ENCODE measurements around the gene TRRAP. TPM values are rescaled to one million over a fixed set of nuclear protein-coding genes. Genes with fewer than 3 reads are reported as not detected.

TRRAP gene
- total and polyA plus RNA-seq, 4 donors, result 4.3 to 22.7 (median 10.1) TPM

GRCh38 chr7:98868450-98868849 lies 9.9 kb upstream of the TRRAP start:
- Histone ChIP-seq H3K27me3 (ENCODE audit: control insufficient read depth in 4 of 4, insufficient read depth in 4 of 4, low read length in 3 of 4) (peaks cover 0 to 7% (median 1%) of the 10 kb centered on the region in 4 donors), H3K36me3 (ENCODE audit: control insufficient read depth in 4 of 4, insufficient read depth in 3 of 4, low read depth in 1 of 4, low read length in 3 of 4) (no peaks in the 10 kb centered on the region), H3K9me3 (ENCODE audit: control insufficient read depth in 4 of 4, low read length in 3 of 4) (no peaks in the 10 kb centered on the region), H3K4me3 (ENCODE audit: low read depth in 1 of 3, low read length in 3 of 3) (no peak overlapping the region), H3K4me1 (ENCODE audit: control insufficient read depth in 4 of 4, insufficient read depth in 4 of 4, low read length in 3 of 4) (peaks cover 0 to 8% (median 2%) of the 10 kb centered on the region in 4 donors), H3K9ac (ENCODE audit: low read depth in 1 of 2, low read length in 2 of 2) (no peak overlapping the region), H3K27ac (ENCODE audit: low read depth in 1 of 2, low read length in 2 of 2) (no peak overlapping the region)
- TF ChIP-seq NR2F2 (IDR thresholded peaks at IDR 0.05), result no peak
- no peak for TF ChIP-seq FOXA2 (IDR thresholded peaks at IDR 0.05)
- DNase-seq (ENCODE audit: low spot score), result no peak
- WGBS, result 77% methylated on average over 2 of the region's 2 CpGs

GRCh38 chr7:98869027-98869596 lies 9.2 kb upstream of the TRRAP start:
- no peaks in the 10 kb centered on the region for H3K9me3 ChIP-seq (ENCODE audit: control insufficient read depth in 4 of 4, low read length in 3 of 4)
- no peak for TF ChIP-seq RAD21 (IDR thresholded peaks at IDR 0.05)
- TF ChIP-seq CTCF (IDR thresholded peaks at IDR 0.05; ENCODE audit: low read depth, low read length, missing input control), result no peak
- TF ChIP-seq ZBTB33 (IDR thresholded peaks at IDR 0.05), result no peak
- no peak for TF ChIP-seq REST (IDR thresholded peaks at IDR 0.05)
- TF ChIP-seq HNF4G (IDR thresholded peaks at IDR 0.05), result no peak
- TF ChIP-seq GABPA (IDR thresholded peaks at IDR 0.05 in 1 of 2, conservative IDR thresholded peaks at IDR 0.05 in 1 of 2), result no peak
- TF ChIP-seq SP1 (IDR thresholded peaks at IDR 0.05), result no peak
- TF ChIP-seq JUND (IDR thresholded peaks at IDR 0.05), result no peak
- no peak for TF ChIP-seq FOXA2 (IDR thresholded peaks at IDR 0.05)
- no peak for TF ChIP-seq FOXA1 (IDR thresholded peaks at IDR 0.05)
- no peak for TF ChIP-seq TAF1 (conservative IDR thresholded peaks at IDR 0.05)
- no peak for TF ChIP-seq ATF3 (IDR thresholded peaks at IDR 0.05)
- TF ChIP-seq EGR1 (IDR thresholded peaks at IDR 0.05; ENCODE audit: low read depth in 2 of 2), result no peak
- no peak for TF ChIP-seq RXRA (IDR thresholded peaks at IDR 0.05)
- TF ChIP-seq HNF4A (conservative IDR thresholded peaks at IDR 0.05), result no peak
- no peak for TF ChIP-seq NR2F2 (IDR thresholded peaks at IDR 0.05)
- TF ChIP-seq MAX (IDR thresholded peaks at IDR 0.05), result no peak
- TF ChIP-seq YY1 (IDR thresholded peaks at IDR 0.05), result no peak
- peaks cover 0 to 7% (median 1%) of the 10 kb centered on the region in 4 donors for H3K27me3 ChIP-seq (ENCODE audit: control insufficient read depth in 4 of 4, insufficient read depth in 4 of 4, low read length in 3 of 4)
- WGBS, result 15% methylated on average over 25 of the region's 25 CpGs
- no peak overlapping the region for H3K27ac ChIP-seq (ENCODE audit: low read depth in 1 of 2, low read length in 2 of 2)
- H3K4me1 ChIP-seq (ENCODE audit: control insufficient read depth in 4 of 4, insufficient read depth in 4 of 4, low read length in 3 of 4), result peaks cover 0 to 8% (median 2%) of the 10 kb centered on the region in 4 donors
- H3K36me3 ChIP-seq (ENCODE audit: control insufficient read depth in 4 of 4, insufficient read depth in 3 of 4, low read depth in 1 of 4, low read length in 3 of 4), result no peaks in the 10 kb centered on the region
- no peak overlapping the region for H3K9ac ChIP-seq (ENCODE audit: low read depth in 1 of 2, low read length in 2 of 2)
- DNase-seq (ENCODE audit: low spot score), result no peak
- no peak overlapping the region for H3K4me3 ChIP-seq (ENCODE audit: low read depth in 1 of 3, low read length in 3 of 3)
